AG04450 (cell line): Measurements from ENCODE around the gene MBD2. TPM values are rescaled to one million over a fixed set of nuclear protein-coding genes. Genes with fewer than 3 reads are reported as not detected.

Experiments
- CTCF ChIA-PET: fragments of 300-600, 350-600 bp; formaldehyde crosslinking; extraction: SDS; loops from one replicate; lab custom pipeline; 2022; ENCODE audit warnings: antibody characterized with exemption, inconsistent platforms; lab: Charles Lee
- POLR2A ChIA-PET: fragments of 350-600 bp; formaldehyde crosslinking; extraction: SDS; loops from one replicate; lab custom pipeline; 2021; ENCODE audit warnings: antibody characterized with exemption, inconsistent platforms; lab: Yijun Ruan, JAX
- DNase-seq: peaks from one replicate; pipeline ENCODE4 v3.0.0-alpha.2; 2011; ENCODE audit warnings: low read depth, low spot score
- H3K27ac ChIP-seq: one replicate; pipeline ENCODE4 v1.5.1; 2012; ENCODE audit warnings: low read depth, low read length, control low read depth
- H3K27me3 ChIP-seq: one replicate; pipeline ENCODE4 v1.6.0; 2012; ENCODE audit warnings: low read length; ENCODE audit not compliant: control insufficient read depth, insufficient read depth
- H3K4me3 ChIP-seq: 2 replicates; pipeline ENCODE4 v1.5.1; 2011; ENCODE audit warnings: mild to moderate bottlenecking, low read depth, low read length, control low read depth
- H3K9me3 ChIP-seq: 2 replicates; pipeline ENCODE4 v1.5.1; 2012; ENCODE audit warnings: low read length; ENCODE audit not compliant: control insufficient read depth, insufficient read depth
- polyA plus RNA-seq: library from polyadenylated mRNA; depleted of rRNA; stranded (reverse); fragments of >200 nt; gene quantifications from 2 replicates; pipeline ENCODE4 v1.2.3, GENCODE V29; 2011
- TF ChIP-seq, protein P1 (sequence below): IDR thresholded peaks from 2 replicates; pipeline ENCODE4 v1.5.1; 2011; ENCODE audit warnings: low read depth, low read length, control low read depth, inconsistent platforms

MBD2 gene
- polyA plus RNA-seq, 1 experiment, result 30.6 TPM

DNA sequence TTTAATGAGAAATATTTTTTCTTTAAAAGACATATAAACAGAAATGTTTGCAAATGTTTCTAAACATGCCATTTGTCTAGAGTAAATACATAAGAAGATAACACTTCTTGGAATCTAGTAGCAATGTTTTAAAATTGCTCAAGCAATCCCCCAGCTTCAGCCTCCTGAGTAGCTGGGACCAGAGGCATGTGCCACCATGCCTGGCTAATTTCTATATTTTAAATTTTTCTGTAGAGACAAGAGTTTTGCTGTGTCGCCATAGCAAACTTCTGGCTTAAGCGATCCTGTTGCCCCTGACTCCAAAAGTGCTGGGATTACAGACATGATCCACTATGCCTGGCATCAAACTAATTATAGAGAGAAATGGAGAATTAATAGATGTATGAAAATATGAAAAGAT is 14.6 kb upstream of the MBD2 start:
- no peak overlapping the region for H3K27ac ChIP-seq
- H3K27me3 ChIP-seq, result peaks cover 2% of the 10 kb centered on the region
- no peak overlapping the region for H3K4me3 ChIP-seq
- ChIA-PET POLR2A (no interaction called here), CTCF (interaction anchor here (1.1 kb wide), 1 partner anchor 111 kb away, joined by 4 read pairs; no protein-coding TSS in a partner anchor)
- H3K9me3 ChIP-seq, result peaks cover 4% of the 10 kb centered on the region; the same call in 1 of the 2 replicates
- TF ChIP-seq, protein P1, sequence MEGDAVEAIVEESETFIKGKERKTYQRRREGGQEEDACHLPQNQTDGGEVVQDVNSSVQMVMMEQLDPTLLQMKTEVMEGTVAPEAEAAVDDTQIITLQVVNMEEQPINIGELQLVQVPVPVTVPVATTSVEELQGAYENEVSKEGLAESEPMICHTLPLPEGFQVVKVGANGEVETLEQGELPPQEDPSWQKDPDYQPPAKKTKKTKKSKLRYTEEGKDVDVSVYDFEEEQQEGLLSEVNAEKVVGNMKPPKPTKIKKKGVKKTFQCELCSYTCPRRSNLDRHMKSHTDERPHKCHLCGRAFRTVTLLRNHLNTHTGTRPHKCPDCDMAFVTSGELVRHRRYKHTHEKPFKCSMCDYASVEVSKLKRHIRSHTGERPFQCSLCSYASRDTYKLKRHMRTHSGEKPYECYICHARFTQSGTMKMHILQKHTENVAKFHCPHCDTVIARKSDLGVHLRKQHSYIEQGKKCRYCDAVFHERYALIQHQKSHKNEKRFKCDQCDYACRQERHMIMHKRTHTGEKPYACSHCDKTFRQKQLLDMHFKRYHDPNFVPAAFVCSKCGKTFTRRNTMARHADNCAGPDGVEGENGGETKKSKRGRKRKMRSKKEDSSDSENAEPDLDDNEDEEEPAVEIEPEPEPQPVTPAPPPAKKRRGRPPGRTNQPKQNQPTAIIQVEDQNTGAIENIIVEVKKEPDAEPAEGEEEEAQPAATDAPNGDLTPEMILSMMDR, result no peak
- no peak for DNase-seq

DNA sequence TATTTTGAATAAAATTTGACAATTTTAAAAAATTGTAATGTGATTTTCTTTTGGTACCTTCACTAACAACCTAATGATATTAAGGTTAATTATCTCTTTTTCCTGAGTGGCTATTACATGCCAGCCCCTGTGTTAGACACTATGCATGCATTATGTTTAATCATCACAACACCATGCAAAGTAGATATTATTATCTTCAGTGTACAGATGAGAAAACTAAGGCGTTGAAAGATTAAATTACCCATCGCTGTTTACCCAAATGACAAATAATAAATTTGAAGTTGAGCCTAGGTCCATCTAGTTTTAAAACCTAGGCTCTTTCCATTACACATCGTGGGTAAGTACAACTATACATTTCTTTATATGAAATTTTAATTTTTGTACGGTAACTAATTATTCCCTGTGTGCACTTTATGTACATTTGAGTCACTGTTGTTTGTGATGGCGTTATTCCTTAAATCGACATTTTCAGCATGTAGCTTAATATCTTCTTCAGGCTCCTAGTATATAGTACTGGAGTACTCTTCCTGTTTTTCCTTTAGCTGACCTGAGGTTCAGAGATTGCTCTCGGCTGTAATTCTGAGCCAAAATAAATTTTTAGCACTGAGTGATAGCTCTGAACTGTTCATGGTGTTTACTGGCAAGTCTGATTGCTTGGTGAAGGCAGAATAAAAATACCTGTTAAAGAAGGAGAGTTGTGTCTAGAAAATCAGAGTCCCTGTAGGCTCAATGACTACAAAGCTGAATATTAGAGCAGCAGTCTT is 13.9 kb upstream of the MBD2 start:
- no peak for DNase-seq
- CTCF ChIA-PET, result interaction anchor here (1.1 kb wide), 1 partner anchor 110 kb away, joined by 4 read pairs; no protein-coding TSS in a partner anchor
- H3K4me3 ChIP-seq, result no peak overlapping the region
- H3K27me3 ChIP-seq, result peaks cover 2% of the 10 kb centered on the region
- POLR2A ChIA-PET, result no interaction called here
- peaks cover 4% of the 10 kb centered on the region; the same call in 1 of the 2 replicates for H3K9me3 ChIP-seq
- TF ChIP-seq, protein P1, result no peak
- no peak overlapping the region for H3K27ac ChIP-seq

DNA sequence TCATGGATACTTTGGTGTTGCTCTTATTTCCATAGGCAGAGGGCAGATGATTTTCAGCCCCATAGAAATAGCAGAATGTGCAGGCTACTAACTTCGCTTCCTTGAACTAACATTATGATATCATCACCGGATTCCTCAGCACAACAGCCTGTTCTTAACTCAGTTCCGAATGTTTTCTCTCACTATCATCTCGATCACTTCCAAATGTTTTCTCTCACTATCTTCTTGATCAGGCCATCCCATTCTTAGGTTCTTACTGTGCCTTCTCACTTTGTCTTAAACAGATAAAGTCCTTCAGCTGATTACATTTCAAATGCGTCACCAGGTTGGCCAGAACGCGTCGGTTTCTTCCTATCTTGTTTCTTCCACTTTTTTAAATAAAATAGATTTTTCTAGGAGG is 11.4 kb upstream of the MBD2 start:
- ChIA-PET POLR2A (no interaction called here), CTCF (no interaction called here)
- TF ChIP-seq, protein P1, result no peak
- no peak overlapping the region for H3K27ac ChIP-seq
- no peak for DNase-seq
- no peak overlapping the region for H3K4me3 ChIP-seq
- no peaks in the 10 kb centered on the region for H3K27me3 ChIP-seq
- no peaks in the 10 kb centered on the region; the same call in 1 of the 2 replicates for H3K9me3 ChIP-seq

DNA sequence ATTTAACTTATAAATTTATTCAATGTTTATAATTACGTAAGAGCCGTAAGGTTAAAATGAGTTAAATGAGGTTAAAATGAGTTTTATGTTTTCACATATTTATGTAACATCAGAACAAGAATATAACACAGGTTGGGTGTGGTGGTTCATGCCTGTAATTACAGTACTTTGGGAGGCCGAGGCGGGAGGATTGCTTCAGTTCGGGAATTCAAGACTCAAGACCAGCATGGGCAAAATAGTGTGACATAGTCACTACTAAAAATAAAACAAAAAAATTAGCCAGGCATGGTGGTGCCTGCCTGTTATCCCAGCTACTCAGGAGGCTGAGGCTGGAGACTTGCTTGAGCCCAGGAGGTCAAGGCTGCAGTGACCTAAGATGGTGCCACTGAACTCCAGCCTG is 9.3 kb upstream of the MBD2 start:
- CTCF ChIA-PET, result no interaction called here
- DNase-seq, result no peak
- no peaks in the 10 kb centered on the region for H3K27me3 ChIP-seq
- H3K9me3 ChIP-seq, result no peaks in the 10 kb centered on the region; the same call in 1 of the 2 replicates
- H3K27ac ChIP-seq, result no peak overlapping the region
- POLR2A ChIA-PET, result no interaction called here
- no peak overlapping the region for H3K4me3 ChIP-seq
- TF ChIP-seq, protein P1, result no peak

DNA sequence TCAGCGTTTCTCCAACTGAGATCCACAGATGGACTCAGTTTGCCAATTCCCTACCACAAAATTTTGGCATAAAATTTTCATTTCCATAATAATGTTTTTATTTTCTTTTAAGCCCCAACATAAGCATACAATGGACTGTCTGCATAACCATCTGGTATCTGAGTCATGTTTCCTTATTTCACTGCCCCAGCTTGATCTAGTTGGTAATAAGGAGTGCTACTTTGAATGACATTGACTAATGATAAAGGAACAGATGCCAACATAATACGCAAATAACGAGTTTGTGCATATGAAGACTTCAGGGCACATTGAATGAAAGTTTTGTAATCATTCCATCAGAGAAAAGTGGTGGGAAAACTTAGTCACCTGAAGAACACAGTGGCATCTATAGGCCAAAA is 8.8 kb upstream of the MBD2 start:
- no peaks in the 10 kb centered on the region; the same call in 1 of the 2 replicates for H3K9me3 ChIP-seq
- H3K4me3 ChIP-seq, result no peak overlapping the region
- no peak overlapping the region for H3K27ac ChIP-seq
- no peaks in the 10 kb centered on the region for H3K27me3 ChIP-seq
- ChIA-PET CTCF (no interaction called here), POLR2A (no interaction called here)
- TF ChIP-seq, protein P1, result no peak
- no peak for DNase-seq
